Stomach (tissue), 9 donors: ENCODE measurements around the gene C1orf232. TPM values are rescaled to one million over a fixed set of nuclear protein-coding genes. Genes with fewer than 3 reads are reported as not detected.

ENCODE experiments used
- DNase-seq, 2 donors: peaks; one replicate each; pipeline versions ENCODE4 v3.0.0 to v3.0.0-alpha.2; 2013 to 2019
- H3K27ac ChIP-seq, 5 donors: fragments of 200-600 bp in 4 of 5; sonication (generic) in 4 of 5; one replicate each; pipeline ENCODE4 v1.5.1; 2013 to 2019; ENCODE audit warnings: mild to moderate bottlenecking in 1 of 5, moderate library complexity in 1 of 5
- H3K27me3 ChIP-seq, 3 donors: fragments of 200-600 bp; sonication (generic); one replicate each; pipeline ENCODE4 v1.5.1; 2017 to 2019; ENCODE audit warnings: mixed run types in 1 of 3
- H3K36me3 ChIP-seq, 4 donors: fragments of 200-600 bp; sonication (generic); 1 replicate in 3 of 4; 2 replicates in 1 of 4; pipeline ENCODE4 v1.5.1; 2016 to 2019
- H3K4me1 ChIP-seq, 4 donors: fragments of 200-600 bp; sonication (generic); one replicate each; pipeline ENCODE4 v1.5.1; 2016 to 2019
- H3K4me3 ChIP-seq, 4 donors: fragments of 200-600 bp; sonication (generic) in 3 of 4; one replicate each; pipeline ENCODE4 v1.5.1; 2016 to 2019; ENCODE audit warnings: mild to moderate bottlenecking in 1 of 4
- H3K9me3 ChIP-seq, 4 donors: fragments of 200-600 bp; sonication (generic); one replicate each; pipeline ENCODE4 v1.5.1; 2016 to 2019
- CTCF ChIP-seq, 7 experiments: fragments of 450-650 bp in 4 of 7; fragments of 200-600 bp in 3 of 7; sonication (generic) in 3 of 7; IDR thresholded peaks; one replicate each; pipeline ENCODE4 v1.5.1; 2016 to 2019; ENCODE audit warnings: antibody characterized with exemption in 7 of 7, control low read depth in 2 of 7, mild to moderate bottlenecking in 1 of 7
- EP300 ChIP-seq: sonication (generic); formaldehyde crosslinking; IDR thresholded peaks from one replicate; pipeline ENCODE4 v1.6.1; 2017; ENCODE audit warnings: antibody characterized with exemption
- POLR2A ChIP-seq, 4 donors: fragments of 450-650 bp; IDR thresholded peaks; one replicate each; pipeline ENCODE4 v1.6.1; 2016; ENCODE audit warnings: antibody characterized with exemption in 4 of 4, control low read depth in 2 of 4, mild to moderate bottlenecking in 1 of 4, moderate library complexity in 1 of 4
- POLR2AphosphoS5 ChIP-seq, 3 donors: sonication (generic); formaldehyde crosslinking; IDR thresholded peaks; one replicate each; pipeline ENCODE4 v1.6.1; 2016; ENCODE audit warnings: antibody characterized with exemption in 3 of 3
- WGBS, 5 donors: extraction: QIAGEN DNeasy Blood & Tissue Kit in 3 of 5; methylation state at CpG; one replicate each; pipeline versions ENCODE4 v1.1.5 to v1.1.7; 2013 to 2018; 5-methylcytosine and 5-hydroxymethylcytosine counted together
- intact Hi-C: fragments of 100-400 bp; cut with DNase I; formaldehyde crosslinking; loops from one replicate; pipeline ENCODE4 v1.15.1; 2023; ENCODE audit warnings: low total_unique reads
- polyA plus RNA-seq, 3 donors: library from polyadenylated mRNA; stranded (reverse); fragments of 200-250 nt; gene quantifications; one replicate each; pipeline ENCODE4 v1.2.3, GENCODE V29; 2013
- total RNA-seq, 5 donors: library from RNA; depleted of rRNA; stranded (reverse); fragments of >200 nt; gene quantifications; one replicate each; pipeline versions ENCODE4 v1.1.0 to v1.2.3, GENCODE V29; 2014 to 2016
- donor health status: healthy with polysubstance abuse.
- donor health status: Bipolar disorder and iron deficiency.
- donor health status: healthy.

C1orf232 gene
- total and polyA plus RNA-seq, 8 donors, result not detected

GRCh38 chr1:26145041-26145959 lies 23.5 kb downstream of the C1orf232 start:
- TF ChIP-seq CTCF (IDR thresholded peaks at IDR 0.05) (peak in 5 of 7 experiments; percentile 61 to 86 (median 76)), POLR2A (IDR thresholded peaks at IDR 0.05) (no peak)
- H3K27me3 ChIP-seq, result peaks cover 0 to 17% (median 2%) of the 10 kb centered on the region in 3 donors
- H3K27ac ChIP-seq, result no peak overlapping the region
- 19 to 31% (median 27%) methylated on average over 14 to 19 of the region's 19 CpGs for WGBS, 5 donors
- no peak overlapping the region for H3K4me3 ChIP-seq
- intact Hi-C loops, result loop anchor here (5.0 to 10.0 kb wide), 2 partner anchors 43 to 110 kb away; no protein-coding TSS in a partner anchor
- no peaks in the 10 kb centered on the region for H3K36me3 ChIP-seq
- DNase-seq, result peak; percentile 86 to 93
- H3K9me3 ChIP-seq, result no peaks in the 10 kb centered on the region
- peaks cover 0 to 7% (median 3%) of the 10 kb centered on the region in 4 donors for H3K4me1 ChIP-seq

- Histone ChIP-seq H3K4me3 (no peak overlapping the region), H3K9me3 (no peaks in the 10 kb centered on the region), H3K4me1 (peaks cover 0 to 7% (median 3%) of the 10 kb centered on the region in 4 donors), H3K27ac (no peak overlapping the region), H3K27me3 (peaks cover 0 to 15% (median 2%) of the 10 kb centered on the region in 3 donors), H3K36me3 (no peaks in the 10 kb centered on the region)
- intact Hi-C loops, result loop anchor here (10.0 kb wide), 1 partner anchor 107 kb away; no protein-coding TSS in a partner anchor
- 82 to 90% (median 84%) methylated on average over 8 of the region's 8 CpGs for WGBS, 5 donors
- DNase-seq, result no peak
- TF ChIP-seq POLR2A (IDR thresholded peaks at IDR 0.05), result no peak
- TF ChIP-seq CTCF (IDR thresholded peaks at IDR 0.05), result no peak
- no peak for TF ChIP-seq POLR2AphosphoS5 (IDR thresholded peaks at IDR 0.05)
- no peak for TF ChIP-seq EP300
These were observed 26.6 kb downstream of the C1orf232 start for GRCh38 chr1:26142159-26142558.

GRCh38 chr1:26138974-26139558 lies 29.7 kb downstream of the C1orf232 start:
- no peaks in the 10 kb centered on the region for H3K4me1 ChIP-seq
- WGBS, 5 donors, result 59 to 73% (median 69%) methylated on average over 3 of the region's 3 CpGs

More at GRCh38 chr1:26138974-26139558, 29.7 kb downstream of the C1orf232 start:
- Histone ChIP-seq H3K4me3 (no peak overlapping the region), H3K36me3 (no peaks in the 10 kb centered on the region), H3K27ac (no peak overlapping the region), H3K9me3 (no peaks in the 10 kb centered on the region), H3K27me3 (no peaks in the 10 kb centered on the region)
- intact Hi-C loops, result no loop called here
- DNase-seq, result no peak
- TF ChIP-seq POLR2AphosphoS5 (IDR thresholded peaks at IDR 0.05) (no peak), POLR2A (IDR thresholded peaks at IDR 0.05) (no peak), CTCF (IDR thresholded peaks at IDR 0.05) (no peak), EP300 (no peak)
